DMS53 treated with DMSO at 0.1 percent for 48 hours (cell line): ENCODE data around the gene MST1R.
"Not testable (repeated sequence)": the region's sequence is repeated elsewhere in the genome, so short reads cannot be mapped to it uniquely, and the experiment has no call there.

Source experiments
- DNase-seq: peaks from one replicate; lab custom pipeline; 2025; ENCODE audit not compliant: unreplicated experiment; lab: John Stamatoyannopoulos, UW

MST1R gene

DNA sequence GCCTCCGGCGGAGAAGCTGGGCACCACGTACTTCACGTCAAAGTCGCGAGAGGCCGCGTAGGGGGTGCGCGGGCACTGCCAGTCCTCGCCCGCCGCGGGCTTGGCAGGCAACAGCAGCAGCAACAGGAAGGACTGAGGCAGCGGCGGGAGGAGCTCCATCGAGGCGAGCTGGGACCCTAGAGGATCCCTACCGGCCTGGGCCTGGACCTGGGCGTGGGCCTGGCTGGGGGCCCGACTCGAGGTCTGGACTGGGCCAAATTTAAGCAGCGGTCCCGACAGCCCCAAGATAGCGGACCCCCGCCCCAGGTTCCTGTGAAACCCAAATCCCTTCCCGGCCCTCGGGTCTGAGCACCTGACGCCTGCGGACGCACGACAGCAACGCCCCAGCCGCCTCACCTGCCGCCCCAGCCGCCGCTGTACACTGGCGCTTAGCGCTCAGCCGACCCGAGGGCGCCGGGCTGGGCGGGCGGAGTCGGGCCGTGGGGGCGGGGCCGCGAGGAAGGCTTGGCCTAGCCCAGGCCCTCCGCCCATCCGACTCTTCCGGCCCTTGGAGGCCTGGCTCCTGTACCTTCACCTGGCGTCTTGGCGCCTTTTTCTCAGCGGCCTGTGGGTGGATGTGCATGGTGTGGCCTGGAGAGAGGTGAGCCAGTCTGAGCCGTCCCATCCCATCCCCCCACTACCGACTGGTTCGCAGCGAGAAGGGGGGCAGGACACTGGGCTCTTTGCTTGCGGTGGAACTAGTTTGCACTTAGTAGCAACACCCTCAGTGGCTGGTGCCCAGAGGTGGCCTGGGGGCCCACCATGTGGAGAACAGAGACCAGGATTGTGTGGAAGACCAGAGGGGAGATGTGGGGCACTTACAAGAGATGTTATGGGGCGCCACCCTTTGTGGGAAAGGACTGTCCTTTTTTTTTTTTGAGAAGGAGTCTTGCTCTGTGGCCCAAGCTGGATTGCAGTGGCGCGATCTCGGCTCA lies at the start of gene MST1R:
MST1R (minus strand) TSS at position 423 of the 974 bp plus-strand sequence; CDS start at position 159, 264 bp downstream.
- peak; percentile 48 for DNase-seq

DNA sequence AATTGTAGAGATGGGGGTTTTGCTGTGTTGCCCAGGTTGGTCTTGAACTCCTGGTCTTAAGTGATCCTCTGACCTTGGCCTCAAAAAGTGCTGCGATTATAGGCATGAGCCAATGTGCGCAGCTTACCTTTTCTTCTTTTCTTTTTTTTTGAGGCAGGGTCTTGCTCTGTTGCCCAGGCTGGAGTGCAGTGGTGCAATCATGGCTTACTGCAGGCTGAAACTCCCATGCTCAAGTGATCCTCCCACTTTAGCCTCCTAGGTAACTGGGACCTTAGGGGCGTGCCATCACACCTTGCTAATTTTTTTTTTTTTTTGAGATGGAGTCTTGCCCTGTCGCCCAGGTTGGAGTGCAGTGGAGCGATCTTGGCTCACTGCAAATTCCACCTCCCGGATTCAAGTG lies 49.3 kb upstream of the MST1R start:
- no peak for DNase-seq

DNA sequence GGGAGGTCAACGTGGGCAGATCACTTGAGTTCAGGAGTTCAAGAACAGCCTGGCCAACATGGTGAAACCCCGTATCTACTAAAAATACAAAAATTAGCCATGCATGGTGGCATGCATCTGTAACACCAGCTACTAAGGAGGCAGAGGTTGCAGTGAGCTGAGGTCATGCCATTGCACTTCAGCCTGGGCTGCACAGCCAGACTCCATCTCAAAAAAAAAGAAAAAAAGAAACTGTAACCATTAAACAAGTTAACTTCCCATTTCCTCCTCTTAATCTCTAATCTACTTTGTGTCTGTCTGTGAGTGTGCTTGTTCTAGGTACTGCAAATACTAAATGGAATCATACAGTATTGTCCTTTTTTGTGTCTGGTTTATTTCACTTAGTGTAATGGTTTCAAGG lies 39.0 kb upstream of the MST1R start:
- DNase-seq, result no peak

DNA sequence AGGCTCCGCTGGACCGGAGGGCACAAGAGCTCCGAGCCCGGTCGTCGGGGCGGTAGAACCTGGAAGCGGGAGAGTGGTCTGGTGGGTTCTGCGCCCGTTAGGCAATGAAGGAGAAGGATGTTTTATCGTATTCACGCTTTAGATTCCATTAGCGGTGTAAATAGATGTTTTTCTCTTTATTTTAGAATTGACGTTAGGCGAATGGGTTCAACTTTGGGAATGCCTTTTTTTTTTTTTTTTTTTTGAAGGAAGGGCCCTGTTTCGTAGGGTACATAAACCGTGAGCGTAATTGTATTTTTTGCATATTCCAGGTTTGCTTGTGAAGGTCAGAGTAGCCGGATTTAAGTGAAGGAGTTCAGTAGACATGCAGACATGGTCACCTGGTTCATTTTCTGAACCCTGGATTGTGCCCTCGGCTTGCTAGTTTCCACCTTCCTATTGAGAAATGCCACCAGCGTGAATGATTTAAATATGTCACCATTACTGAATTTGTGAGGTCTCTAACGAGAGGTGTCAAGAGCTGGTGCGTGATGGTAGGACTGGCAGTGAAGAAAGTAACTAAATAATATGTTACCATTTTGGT lies 37.1 kb upstream of the MST1R start:
- DNase-seq, result no peak

DNA sequence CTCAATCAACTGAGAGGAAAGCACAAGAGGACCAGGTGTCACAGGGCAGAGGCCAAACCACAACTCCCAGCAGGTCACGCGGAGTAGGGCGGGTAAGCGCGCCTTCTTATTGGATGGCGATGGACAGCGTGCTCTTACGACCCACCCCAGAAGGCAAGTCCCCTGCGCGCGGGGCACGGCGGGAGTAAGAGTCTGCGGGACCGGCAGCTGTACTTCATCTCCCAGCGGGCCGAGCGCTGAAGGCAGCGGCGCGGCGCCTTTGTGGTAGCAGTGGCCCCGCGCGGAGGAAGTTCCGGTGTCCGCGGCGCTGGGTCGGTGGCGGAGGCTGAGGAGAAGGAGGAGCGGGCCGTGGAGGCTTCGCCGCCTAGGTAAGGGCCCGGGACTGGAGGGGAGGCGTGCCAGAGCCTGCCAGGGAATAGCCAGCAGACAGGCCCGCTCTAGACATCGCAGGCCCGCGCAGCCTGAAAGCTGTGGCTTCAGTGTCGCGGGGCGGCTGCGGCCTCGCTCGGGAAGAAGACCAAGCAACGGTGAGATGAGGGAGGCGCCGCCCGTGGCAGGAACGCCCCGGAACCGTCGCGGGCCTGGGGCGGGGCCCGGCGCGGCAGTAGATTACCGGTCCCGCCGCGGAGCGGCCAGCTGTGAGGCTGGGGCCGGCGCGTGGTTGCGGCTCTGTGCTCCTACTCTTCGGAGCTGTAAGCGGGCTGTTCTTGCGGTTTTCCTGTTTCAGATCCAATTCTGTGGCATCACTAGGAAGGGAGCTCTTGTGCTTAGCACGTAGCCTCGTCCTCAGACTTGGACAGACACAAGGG lies 36.4 kb upstream of the MST1R start, which contains the start of gene RBM6:
RBM6 (plus strand) TSS at position 293 of the 809 bp plus-strand sequence. CDS start 22,492 bp downstream, outside the sequence.
- DNase-seq, result peak; percentile 80

DNA sequence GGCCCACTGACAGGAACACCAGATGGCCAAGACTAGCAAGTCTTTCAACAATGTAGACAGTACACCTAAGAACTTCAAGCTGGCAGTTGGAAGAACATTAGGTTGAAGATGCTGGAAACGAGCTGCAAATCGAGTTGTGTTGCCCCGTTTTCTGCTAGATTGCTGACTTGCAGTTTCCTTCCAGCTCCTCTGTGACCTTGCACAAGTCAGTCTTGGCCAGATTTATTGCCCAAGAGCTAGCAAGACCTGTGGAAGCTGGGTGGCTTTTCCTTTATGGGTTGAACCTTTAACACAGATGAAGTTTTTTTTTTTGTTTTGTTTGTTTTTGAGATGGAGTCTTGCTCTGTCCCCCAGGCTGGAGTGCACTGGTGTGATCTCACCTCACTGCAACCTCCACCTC lies 33.4 kb upstream of the MST1R start:
- no peak for DNase-seq

DNA sequence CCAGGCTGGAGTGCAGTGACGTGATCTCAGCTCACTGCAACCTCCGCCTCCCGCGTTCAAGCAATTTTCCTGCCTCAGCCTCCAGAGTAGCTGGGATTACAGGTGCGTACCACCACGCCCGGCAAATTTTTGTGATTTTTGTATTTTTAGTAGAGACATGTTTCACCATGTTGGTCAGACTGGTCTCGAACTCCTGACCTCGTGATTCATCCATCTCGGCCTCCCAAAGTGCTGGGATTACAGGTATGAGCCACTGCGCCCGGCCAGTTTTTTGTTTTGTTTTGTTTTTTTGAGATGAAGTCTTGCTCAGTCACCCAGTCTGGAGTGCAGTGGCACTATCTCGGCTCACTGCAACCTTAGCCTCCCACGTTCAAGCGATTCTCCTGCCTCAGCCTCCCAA lies 28.6 kb upstream of the MST1R start:
- not testable (repeated sequence) for DNase-seq

DNA sequence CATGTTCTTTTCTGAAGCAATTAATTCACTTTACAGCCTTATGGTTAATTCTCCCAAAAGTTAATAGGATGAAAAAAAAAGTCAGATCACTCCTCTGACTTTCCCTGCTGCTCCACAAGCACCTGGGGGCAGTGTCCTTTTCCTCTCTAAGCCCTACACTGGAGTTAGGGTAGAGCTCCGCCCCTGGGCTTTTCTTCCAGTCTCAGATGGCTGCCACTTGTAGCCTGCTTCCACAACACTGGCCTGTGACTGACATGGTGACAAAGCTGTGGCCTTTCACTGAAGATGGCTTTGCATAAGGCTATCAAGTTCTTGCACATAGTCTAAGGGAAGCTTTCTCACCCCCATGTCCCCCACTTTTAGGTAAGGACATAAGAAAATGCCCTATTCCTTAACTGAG lies 27.2 kb upstream of the MST1R start:
- DNase-seq, result no peak

DNA sequence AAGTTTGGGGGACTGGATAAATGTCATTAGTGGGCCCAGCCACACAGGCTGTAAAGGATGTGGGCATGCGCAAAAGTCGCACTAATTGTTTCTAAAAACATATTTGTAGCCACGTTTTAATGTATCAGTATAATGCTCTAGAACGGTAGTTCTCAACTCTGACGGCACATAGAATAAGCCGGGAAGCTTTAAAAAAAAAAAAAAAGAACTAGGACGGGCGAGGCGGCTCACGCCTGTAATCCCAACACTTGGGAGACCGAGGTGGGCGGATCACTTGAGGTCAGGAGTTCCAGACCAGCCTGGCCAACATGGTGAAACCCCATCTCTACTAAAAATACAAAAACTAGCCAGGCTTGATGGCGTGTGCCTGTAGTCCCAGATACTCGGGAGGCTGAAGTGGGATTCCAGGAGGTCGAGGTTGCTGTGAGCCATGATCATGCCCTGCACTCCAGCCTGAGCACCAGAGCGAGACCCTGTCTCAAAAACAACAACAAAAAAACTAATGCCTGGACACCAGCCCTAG lies 26.6 kb upstream of the MST1R start:
- DNase-seq, result no peak

DNA sequence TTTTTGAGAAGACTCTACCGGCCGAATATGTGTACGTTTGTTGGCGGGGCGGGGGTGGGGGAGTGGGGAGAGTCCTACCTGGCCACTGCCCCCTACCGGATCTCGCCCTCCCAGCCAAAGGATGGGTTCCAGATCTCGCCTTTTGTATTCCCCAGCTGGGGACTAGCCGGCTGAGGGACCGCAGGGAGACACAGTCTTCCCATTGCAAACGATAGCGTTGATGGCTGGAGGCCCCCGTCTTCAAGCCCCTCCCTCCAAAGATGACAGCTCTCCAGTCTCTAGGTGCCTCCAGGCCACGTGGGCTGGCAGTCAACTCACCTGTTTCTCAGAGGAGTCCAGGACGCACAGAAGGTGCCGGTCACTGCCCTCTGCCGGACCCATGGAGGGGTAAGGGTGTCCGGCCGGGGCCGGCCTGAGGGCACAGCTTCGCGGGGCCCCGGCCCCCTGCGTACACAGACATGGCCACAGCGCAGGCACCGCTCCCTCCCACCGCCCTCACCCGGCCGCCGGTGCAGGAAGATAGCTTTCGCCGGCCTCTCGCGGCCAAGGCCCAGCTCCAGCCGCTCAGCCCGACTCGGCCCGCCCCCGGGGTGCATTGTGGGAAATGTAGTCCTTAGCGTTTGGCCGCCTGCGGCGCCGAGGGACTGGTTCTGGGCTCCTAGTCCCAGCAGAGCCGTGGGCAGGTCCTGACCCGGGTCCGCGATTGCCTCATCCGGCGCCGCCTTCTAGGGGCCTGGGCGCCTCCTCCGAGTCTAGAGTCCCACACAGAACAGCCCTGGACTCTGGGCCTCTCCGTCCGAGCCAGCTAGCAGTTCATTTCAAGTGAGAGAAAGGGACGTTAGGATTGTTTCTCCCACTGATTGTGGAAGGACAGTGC lies 25.9 kb upstream of the MST1R start, which contains the start of gene MON1A:
MON1A (minus strand) TSS at position 521 of the 877 bp plus-strand sequence. CDS start 16,465 bp downstream, outside the sequence.
- DNase-seq, result peak; percentile 56

DNA sequence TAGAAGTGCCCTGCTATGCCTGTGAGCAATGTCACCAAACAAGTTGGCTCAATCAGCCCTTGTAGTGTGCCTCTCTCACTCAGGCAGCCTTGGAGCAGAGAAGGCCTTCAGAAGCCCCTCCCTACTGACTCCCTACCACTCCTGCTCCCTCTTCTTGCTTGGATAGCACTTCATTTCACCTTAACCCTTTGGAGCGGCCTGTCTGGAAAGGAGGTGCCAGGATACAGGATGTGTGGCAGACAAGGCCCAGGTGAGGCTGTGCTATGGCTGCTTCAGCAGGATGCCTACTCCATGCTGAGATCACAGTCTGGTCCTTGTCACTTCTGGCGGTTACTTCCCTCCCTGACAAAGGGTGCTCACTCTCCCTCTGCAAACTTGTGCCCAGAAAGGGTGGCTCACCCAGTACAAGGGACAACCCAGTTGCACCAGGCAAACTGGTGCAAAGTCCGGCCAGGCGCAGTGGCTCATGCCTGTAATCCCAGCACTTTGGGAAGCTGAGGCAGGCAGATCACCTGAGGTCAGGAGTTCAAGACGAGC lies 24.9 kb upstream of the MST1R start:
- no peak for DNase-seq

DNA sequence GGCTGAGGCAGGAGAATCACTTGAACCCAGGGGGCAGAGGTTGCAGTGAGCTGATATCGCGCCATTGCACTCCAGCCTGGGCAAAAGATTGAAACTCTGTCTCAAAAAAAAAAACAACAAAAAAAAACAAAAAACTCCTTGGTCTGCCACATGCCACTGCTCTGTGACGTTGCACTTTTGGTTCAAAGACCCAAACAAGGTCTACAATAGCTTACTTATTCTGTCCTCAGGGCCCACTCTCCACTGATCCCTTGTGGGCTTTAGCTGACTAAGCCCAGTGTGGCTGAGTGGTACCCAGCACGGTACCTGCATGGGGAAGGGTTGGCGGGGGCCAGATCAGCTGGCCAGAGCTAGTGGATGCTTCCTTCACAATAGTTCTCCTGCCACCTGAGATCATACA lies 24.1 kb upstream of the MST1R start:
- DNase-seq, result no peak

DNA sequence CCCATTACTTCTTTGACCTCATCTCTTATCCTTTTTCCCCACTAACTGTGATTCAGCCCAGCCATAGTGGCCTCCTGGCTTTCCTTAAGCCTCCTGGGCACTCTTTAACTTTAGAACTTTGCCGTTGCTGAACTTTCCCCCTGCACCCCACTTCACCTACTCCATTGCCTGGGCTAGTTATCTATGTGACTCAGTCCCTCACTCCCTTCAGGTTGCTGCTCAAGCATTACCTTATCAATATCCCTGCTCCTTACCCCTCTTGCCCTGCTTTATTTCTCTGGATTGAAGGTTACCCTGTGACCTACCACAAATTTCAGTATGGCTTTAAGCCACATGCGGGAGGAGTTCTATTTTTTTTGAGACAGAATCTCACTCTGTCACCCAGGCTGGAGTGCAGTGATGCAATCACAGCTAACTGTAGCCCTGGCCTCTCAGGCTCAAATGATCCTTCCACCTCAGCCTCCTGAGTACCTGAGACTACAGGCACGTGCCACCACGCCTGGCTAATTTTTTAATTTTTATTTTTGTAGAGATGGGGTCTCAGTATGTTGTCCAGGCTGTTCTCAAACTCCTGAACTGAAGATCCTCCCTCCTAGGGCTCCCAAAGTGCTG lies 22.6 kb upstream of the MST1R start:
- no peak for DNase-seq

DNA sequence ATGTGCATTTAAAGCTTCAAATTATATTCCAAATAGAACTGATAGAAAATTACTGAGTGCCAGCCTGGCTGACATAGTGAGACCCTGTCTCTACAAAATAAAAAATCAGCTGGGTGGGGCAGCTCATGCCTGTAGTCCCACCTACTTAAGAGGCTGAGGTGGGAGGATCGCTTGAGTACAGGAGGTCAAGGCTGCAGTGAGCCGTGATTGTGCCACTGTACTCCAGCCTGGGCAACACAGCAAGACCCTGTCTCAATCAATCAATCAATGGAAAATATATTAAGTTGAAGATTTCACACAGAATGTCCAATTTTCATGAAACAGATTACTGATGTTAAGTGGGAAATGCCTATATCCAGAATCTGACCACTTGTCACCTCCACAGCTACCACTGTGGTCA lies 21.8 kb upstream of the MST1R start:
- DNase-seq, result no peak

DNA sequence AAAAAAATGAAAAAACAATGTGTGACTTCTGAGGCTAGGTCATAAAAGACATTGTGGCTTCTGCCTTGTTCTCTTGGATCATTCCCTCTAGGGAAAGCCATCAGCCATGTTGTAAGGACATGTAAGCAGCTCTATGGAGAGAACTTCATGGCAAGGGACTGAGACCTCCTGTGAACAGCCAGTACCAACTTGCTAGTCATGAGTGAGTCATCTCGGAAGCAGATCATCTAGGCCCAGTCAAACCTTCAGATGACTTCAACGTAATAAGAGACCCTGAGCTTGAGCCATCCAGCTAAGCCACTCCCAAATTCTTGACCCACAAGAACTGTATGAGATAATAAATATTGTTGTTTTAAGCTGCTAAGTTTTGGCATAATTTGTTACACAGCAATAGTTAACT lies 21.0 kb upstream of the MST1R start:
- DNase-seq, result no peak

DNA sequence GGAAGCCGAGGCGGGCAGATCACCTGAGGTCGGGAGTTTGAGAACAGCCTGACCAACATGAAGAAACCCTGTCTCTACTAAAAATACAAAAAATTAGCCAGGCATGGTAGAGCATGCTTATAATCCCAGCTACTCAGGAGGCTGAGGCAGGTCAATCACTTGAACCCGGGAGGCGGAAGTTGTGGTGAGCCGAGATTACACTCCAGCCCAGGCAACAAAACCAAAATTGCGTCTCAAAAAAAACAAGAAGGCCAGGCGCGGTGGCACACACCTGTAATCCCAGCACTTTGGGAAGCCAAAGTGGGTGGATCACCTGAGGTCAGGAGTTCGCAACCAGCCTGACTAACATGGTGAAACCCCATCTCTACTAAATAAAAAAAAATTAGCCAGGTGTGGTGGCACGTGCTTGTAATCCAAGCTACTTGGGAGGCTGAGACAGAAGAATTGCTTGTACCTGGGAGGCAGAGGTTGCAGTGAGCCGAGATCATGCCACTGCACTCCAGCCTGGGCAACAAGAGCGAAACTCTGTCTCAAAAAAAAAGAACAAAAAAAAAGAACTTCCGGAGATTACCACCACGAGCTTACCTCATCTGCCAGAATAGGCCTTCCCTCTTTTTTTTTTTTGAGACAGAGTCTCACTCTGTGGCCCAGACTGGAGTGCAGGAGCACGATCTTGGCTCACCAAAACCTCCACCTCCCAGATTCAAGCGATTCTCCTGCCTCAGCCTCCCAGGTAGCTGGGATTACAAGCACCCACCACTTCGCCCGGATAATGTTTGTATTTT lies 14.3 kb upstream of the MST1R start:
- not testable (repeated sequence) for DNase-seq

DNA sequence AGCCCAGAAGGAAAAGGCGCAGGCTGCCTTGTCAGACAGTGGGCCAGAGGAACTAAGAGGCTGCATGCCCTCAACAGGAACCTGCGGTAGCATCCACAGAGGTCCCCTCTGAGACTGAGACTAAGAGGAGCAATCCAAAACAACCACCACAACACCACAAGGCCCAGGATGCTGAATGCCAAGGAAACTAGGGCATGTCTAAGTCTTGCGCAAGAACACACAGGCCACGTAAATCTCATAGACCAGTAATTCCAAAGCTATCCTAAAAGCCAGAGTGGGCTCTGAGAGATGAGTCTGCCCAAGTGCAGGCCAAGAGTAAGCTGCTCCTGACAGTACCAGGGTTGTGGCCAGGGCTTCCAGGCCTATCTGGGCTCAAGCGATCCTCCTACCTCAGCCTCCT lies 13.0 kb upstream of the MST1R start:
- DNase-seq, result no peak

DNA sequence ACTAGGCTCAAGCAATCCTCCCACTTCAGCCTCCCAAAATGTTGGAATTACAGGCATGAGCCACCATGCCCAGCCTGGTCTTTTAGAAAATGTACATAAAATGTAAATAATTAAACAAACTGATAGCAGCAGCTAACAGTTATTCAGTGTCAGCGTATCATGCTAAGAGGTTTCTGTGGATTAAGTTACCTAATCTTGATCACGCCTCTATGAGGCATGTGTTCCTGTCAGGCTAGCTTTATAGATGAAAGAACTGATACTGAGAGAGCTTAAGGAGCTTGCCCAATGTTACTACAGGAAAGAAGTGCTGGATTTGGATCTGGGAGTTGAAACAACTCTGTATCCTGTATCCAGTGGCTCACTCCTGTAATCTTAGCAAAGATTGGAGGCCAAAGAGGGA lies 11.2 kb upstream of the MST1R start:
- DNase-seq, result no peak

DNA sequence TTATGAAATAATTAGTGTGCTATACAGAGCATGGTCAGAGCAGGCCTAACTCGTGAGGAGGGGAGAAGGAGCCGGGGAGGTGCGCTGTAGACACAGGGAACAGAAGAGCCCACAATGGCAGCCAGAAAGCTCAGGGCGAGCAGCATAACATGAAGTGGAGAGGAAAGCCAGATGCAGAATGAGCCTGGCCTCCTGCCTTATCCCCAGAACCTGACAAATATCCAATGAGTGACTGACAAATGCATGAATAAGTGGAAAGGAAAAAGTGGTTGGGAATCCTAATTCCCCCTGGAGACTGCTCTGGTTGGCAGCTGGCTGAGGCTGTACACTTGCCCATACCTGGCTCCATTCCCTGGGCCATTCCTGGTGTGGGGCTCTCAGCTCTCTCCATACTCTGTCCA lies 9.2 kb upstream of the MST1R start:
- DNase-seq, result no peak
